ENCODE data around the gene ATP1B3.
A peak's percentile ranks its signal among the peaks of the same experiment; 100 is the strongest.
"Not testable (repeated sequence)": the region's sequence is repeated elsewhere in the genome, so short reads cannot be mapped to it uniquely, and the experiment has no call there.

Gene ATP1B3

GRCh38 chr3:141860766-141861513, 15.5 kb upstream of the ATP1B3 start:
- DNase-seq: no peak

GRCh38 chr3:141862279-141862816, 14.1 kb upstream of the ATP1B3 start:
- no peak for DNase-seq

GRCh38 chr3:141863491-141863890, 13.0 kb upstream of the ATP1B3 start:
- DNase-seq: no peak

GRCh38 chr3:141864281-141864970, 12.0 kb upstream of the ATP1B3 start:
- no peak for DNase-seq

- no peak for DNase-seq
Measured at GRCh38 chr3:141865101-141865500, 11.3 kb upstream of the ATP1B3 start.

- DNase-seq: no peak
Measured at GRCh38 chr3:141870091-141870687, 6.3 kb upstream of the ATP1B3 start.

- peak; percentile 92 for DNase-seq
Measured at GRCh38 chr3:141875374-141875892, 1.0 kb upstream of the ATP1B3 start.

- DNase-seq: peak; percentile 90
Measured at GRCh38 chr3:141875893-141876380, 506 bp upstream of the ATP1B3 start.

- DNase-seq: peak; percentile 81
Measured at GRCh38 chr3:141876891-141877621, 613 bp downstream of the ATP1B3 start.

- DNase-seq: peak; percentile 20
Measured at GRCh38 chr3:141877911-141878310, 1.5 kb downstream of the ATP1B3 start.

- no peak for DNase-seq
Measured at GRCh38 chr3:141878326-141878725, 1.9 kb downstream of the ATP1B3 start.

- DNase-seq: no peak
Measured at GRCh38 chr3:141878817-141879216, 2.4 kb downstream of the ATP1B3 start.

- DNase-seq: peak; percentile 53
Measured at GRCh38 chr3:141881702-141882101, 5.3 kb downstream of the ATP1B3 start.

GRCh38 chr3:141887051-141887450, 10.6 kb downstream of the ATP1B3 start:
- no peak for DNase-seq

GRCh38 chr3:141888548-141888947, 12.1 kb downstream of the ATP1B3 start:
- DNase-seq: not testable (repeated sequence)

GRCh38 chr3:141894524-141895176, 18.2 kb downstream of the ATP1B3 start:
- DNase-seq: no peak

GRCh38 chr3:141895731-141896130, 19.3 kb downstream of the ATP1B3 start:
- DNase-seq: no peak

GRCh38 chr3:141898908-141899307, 22.5 kb downstream of the ATP1B3 start:
- DNase-seq: no peak

- DNase-seq: no peak
Measured at GRCh38 chr3:141900343-141900742, 23.9 kb downstream of the ATP1B3 start.

- no peak for DNase-seq
Measured at GRCh38 chr3:141901914-141902313, 25.5 kb downstream of the ATP1B3 start.

GRCh38 chr3:141904203-141904602, 27.8 kb downstream of the ATP1B3 start:
- DNase-seq: no peak

GRCh38 chr3:141905129-141905528, 28.7 kb downstream of the ATP1B3 start:
- no peak for DNase-seq

All from NCI-H146 (cell line).